ENCODE data around the gene CDH16. TPM values are rescaled to one million over a fixed set of nuclear protein-coding genes. Genes with fewer than 3 reads are reported as not detected.

CDH16 gene
- total and polyA plus RNA-seq, 2 donors from 2014 or later, result 1,180 to 1,188 TPM

DNA sequence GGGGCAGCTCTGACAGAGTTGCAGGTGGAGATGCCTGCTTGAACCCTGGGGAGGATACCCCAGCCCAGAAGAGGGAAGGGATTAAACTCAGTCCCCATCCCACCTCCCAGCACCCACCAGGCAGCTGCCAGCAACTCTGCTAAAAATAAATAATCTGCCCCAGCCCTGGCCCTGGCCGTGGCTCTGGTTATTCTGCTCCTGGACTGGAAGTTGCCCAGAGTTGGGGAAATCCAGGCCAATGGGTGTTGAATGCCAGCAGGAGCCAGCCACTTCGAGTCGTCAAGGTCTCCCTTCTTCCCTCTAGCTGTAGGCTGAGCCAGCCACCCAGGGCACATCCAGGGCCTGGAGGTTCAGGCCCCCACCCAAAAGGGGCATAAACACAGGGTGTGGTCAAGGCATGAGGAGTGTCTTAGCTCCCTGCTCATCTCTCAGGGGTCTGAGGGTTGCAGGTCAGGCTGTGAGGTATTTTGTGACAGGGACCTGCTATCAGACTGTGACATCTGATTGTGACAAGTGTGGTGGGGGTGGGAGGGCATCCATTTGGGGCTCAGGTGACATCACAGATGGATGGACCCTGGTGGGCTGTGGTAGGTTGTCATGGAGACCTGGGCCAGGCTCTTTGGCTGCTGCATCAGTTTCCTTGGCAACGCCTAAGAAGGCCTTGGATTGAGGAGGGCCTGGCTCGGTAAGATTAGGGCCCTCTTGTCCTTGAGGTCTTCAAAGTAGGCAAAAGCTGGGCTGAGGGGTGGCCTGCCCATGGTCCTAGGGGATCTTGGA lies 7.7 kb upstream of the CDH16 start:
- peaks cover 0 to 14% (median 4%) of the 10 kb centered on the region in 3 donors for H3K4me1 ChIP-seq (ENCODE audit: control insufficient read depth in 2 of 3, insufficient read depth in 2 of 3, low read depth in 1 of 3, low read length in 3 of 3)

DNA sequence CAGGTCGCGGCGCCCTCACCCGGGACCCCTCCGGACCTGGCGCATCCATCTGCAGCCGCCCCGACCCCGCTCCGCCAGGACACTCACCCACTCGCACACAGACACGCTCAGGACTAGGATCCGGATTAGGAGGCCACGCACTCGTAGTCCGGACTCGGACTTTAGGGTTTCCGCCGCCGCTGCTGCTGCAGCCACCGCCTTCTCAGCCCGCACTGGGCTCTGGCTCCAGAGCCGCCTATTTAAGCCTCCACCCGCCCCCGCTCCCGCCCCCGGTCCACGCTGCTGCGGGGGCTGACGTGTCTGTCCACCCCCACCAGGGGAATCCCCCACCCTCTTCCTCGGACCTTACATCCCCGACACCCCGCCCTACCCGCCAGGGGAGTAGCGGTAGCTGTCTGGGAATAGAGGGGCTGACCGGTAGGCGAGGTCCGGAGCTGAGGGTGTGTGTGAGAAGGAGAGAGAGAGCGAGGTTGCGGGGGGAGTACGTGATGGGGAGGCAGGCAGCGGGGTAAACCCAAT lies 6.7 kb upstream of the CDH16 start, which contains the start of gene RRAD:
RRAD (minus strand) TSS at position 214 of the 519 bp plus-strand sequence. CDS start 356 bp downstream, outside the sequence.
- no peaks in the 10 kb centered on the region for H3K27me3 ChIP-seq (ENCODE audit: control insufficient read depth, insufficient read depth, low read length)
- H3K9me3 ChIP-seq (ENCODE audit: control insufficient read depth in 2 of 3, insufficient read depth in 1 of 3, low read length in 3 of 3), result no peaks in the 10 kb centered on the region
- peaks cover 0 to 20% (median 8%) of the 10 kb centered on the region in 3 donors for H3K4me1 ChIP-seq (ENCODE audit: control insufficient read depth in 2 of 3, insufficient read depth in 2 of 3, low read depth in 1 of 3, low read length in 3 of 3)
- peak within 1 kb of the TSS in 2 of 3 donors; percentile 38 to 41 for H3K9ac ChIP-seq (ENCODE audit: low read length in 3 of 3)
- intact Hi-C loops (cut with DNase I), result no loop called here
- DNase-seq, result peak in 2 of 5 donors; percentile 26 to 90
- TF ChIP-seq, protein P1, sequence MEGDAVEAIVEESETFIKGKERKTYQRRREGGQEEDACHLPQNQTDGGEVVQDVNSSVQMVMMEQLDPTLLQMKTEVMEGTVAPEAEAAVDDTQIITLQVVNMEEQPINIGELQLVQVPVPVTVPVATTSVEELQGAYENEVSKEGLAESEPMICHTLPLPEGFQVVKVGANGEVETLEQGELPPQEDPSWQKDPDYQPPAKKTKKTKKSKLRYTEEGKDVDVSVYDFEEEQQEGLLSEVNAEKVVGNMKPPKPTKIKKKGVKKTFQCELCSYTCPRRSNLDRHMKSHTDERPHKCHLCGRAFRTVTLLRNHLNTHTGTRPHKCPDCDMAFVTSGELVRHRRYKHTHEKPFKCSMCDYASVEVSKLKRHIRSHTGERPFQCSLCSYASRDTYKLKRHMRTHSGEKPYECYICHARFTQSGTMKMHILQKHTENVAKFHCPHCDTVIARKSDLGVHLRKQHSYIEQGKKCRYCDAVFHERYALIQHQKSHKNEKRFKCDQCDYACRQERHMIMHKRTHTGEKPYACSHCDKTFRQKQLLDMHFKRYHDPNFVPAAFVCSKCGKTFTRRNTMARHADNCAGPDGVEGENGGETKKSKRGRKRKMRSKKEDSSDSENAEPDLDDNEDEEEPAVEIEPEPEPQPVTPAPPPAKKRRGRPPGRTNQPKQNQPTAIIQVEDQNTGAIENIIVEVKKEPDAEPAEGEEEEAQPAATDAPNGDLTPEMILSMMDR (IDR thresholded peaks at IDR 0.05; ENCODE audit: borderline replicate concordance, extremely low read depth, insufficient read depth), result no peak
- FAIRE-seq, result no peak
- H3K36me3 ChIP-seq (ENCODE audit: control insufficient read depth in 2 of 3, insufficient read depth in 3 of 3, low read length in 3 of 3), result no peaks in the 10 kb centered on the region
- H3K27ac ChIP-seq (ENCODE audit: low read depth in 2 of 2, low read length in 2 of 2), result peak within 1 kb of the TSS; percentile 67 to 88
- H3K4me3 ChIP-seq (ENCODE audit: low read length in 3 of 3), result peak within 1 kb of the TSS in 2 of 3 donors; percentile 28 to 46

More for the DNA sequence above, 7.7 kb upstream of the CDH16 start:
- H3K9ac ChIP-seq (ENCODE audit: low read length in 3 of 3), result peak overlapping the region in 1 of 3 donors; percentile 38
- H3K9me3 ChIP-seq (ENCODE audit: control insufficient read depth in 2 of 3, insufficient read depth in 1 of 3, low read length in 3 of 3), result no peaks in the 10 kb centered on the region
- peak in 1 of 5 donors; percentile 73 for DNase-seq
- intact Hi-C loops (cut with DNase I), result no loop called here
- H3K27ac ChIP-seq (ENCODE audit: low read depth in 2 of 2, low read length in 2 of 2), result peak overlapping the region; percentile 58 to 68
- TF ChIP-seq, protein P1 (IDR thresholded peaks at IDR 0.05; ENCODE audit: borderline replicate concordance, extremely low read depth, insufficient read depth), result no peak
- FAIRE-seq, result no peak
- peaks cover 0 to 1% (median 0%) of the 10 kb centered on the region in 3 donors for H3K36me3 ChIP-seq (ENCODE audit: control insufficient read depth in 2 of 3, insufficient read depth in 3 of 3, low read length in 3 of 3)
- H3K27me3 ChIP-seq (ENCODE audit: control insufficient read depth, insufficient read depth, low read length), result no peaks in the 10 kb centered on the region
- H3K4me3 ChIP-seq (ENCODE audit: low read length in 3 of 3), result peak overlapping the region in 1 of 3 donors; percentile 46

DNA sequence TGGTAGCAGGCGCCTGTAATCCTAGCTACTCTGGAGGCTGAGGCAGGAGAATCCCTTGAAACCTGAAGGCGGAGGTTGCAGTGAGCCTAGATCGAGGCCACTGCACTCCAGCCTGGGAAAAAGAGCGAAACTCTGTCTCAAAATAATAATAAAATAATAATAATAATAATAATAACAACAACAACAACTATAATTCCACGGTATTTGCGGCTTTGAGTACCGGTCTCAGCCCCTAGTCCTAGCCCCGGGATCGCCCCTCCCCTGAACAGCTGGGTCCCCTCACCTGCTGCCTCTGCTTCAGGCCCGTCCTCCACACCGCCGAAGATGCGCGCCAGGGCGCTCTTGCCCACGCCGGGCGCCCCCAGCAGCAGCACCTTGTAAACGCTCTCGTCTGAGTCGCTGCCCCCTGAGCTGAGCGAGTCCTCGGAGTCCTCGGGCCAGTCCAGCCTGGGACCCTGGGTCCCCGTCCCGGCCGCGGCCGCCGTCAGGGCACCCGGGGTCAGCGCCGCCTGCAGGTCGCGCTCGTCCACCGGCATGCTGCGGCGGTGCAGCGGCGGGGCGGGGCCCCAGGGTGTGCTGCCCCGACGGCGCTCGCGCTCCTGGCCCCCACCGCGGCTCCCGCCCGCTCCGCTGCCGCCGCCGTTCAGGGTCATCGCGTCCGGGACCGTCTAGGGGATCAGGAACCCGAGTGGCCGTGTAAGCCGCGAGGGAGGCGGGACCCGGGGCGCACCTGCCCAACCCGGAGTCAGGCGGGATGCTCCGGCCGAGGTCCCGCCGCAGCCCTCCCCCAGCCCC lies 6.0 kb upstream of the CDH16 start:
- Histone ChIP-seq H3K27ac (ENCODE audit: low read depth in 2 of 2, low read length in 2 of 2) (peak overlapping the region; percentile 67 to 88), H3K36me3 (ENCODE audit: control insufficient read depth in 2 of 3, insufficient read depth in 3 of 3, low read length in 3 of 3) (no peaks in the 10 kb centered on the region), H3K9ac (ENCODE audit: low read length in 3 of 3) (peak overlapping the region in 2 of 3 donors; percentile 38 to 41), H3K9me3 (ENCODE audit: control insufficient read depth in 2 of 3, insufficient read depth in 1 of 3, low read length in 3 of 3) (no peaks in the 10 kb centered on the region), H3K27me3 (ENCODE audit: control insufficient read depth, insufficient read depth, low read length) (no peaks in the 10 kb centered on the region), H3K4me3 (ENCODE audit: low read length in 3 of 3) (peak overlapping the region in 2 of 3 donors; percentile 42 to 46), H3K4me1 (ENCODE audit: control insufficient read depth in 2 of 3, insufficient read depth in 2 of 3, low read depth in 1 of 3, low read length in 3 of 3) (peaks cover 0 to 23% (median 14%) of the 10 kb centered on the region in 3 donors)
- peak in 1 of 5 donors; percentile 26 for DNase-seq
- FAIRE-seq, result no peak
- intact Hi-C loops (cut with DNase I), result no loop called here
- TF ChIP-seq, protein P1 (IDR thresholded peaks at IDR 0.05; ENCODE audit: borderline replicate concordance, extremely low read depth, insufficient read depth), result peak; percentile 26
